GM23338 (cell line): ENCODE measurements around the gene PARP14. TPM values are rescaled to one million over a fixed set of nuclear protein-coding genes. Genes with fewer than 3 reads are reported as not detected.

Experiments used
- ATAC-seq: fragments of 200-7000 bp; cut with Tn5 transposase; 3 replicates; pipeline ENCODE4 v1.9.1; 2020
- DNase-seq: peaks from one replicate; pipeline ENCODE4 v3.0.0-alpha.2; 2015; ENCODE audit warnings: low spot score
- H2AFZ ChIP-seq: fragments of 200-600 bp; sonication (generic); 2 replicates; pipeline ENCODE4 v1.8.0; 2016; ENCODE audit warnings: antibody characterized with exemption, mild to moderate bottlenecking, moderate library complexity
- H3F3A ChIP-seq: fragments of 200-600 bp; sonication (generic); replicated peaks from 2 replicates; pipeline ENCODE4 v1.8.0; 2017; ENCODE audit warnings: antibody characterized with exemption, mixed run types, low read depth
- H3K27ac ChIP-seq: fragments of 200-600 bp; sonication (generic); 2 replicates; pipeline ENCODE4 v1.6.1; 2016; ENCODE audit warnings: low read depth
- H3K27me3 ChIP-seq: fragments of 200-600 bp; sonication (generic); 2 replicates; pipeline ENCODE4 v1.8.0; 2016; ENCODE audit warnings: mild to moderate bottlenecking, mixed run types, moderate library complexity; ENCODE audit not compliant: insufficient read depth
- H3K36me3 ChIP-seq: fragments of 200-600 bp; sonication (generic); 2 replicates; pipeline ENCODE4 v1.8.0; 2016; ENCODE audit warnings: mild to moderate bottlenecking; ENCODE audit not compliant: insufficient read depth
- H3K4me1 ChIP-seq: fragments of 200-600 bp; sonication (generic); 2 replicates; pipeline ENCODE4 v1.8.0; 2016; ENCODE audit warnings: mild to moderate bottlenecking, moderate library complexity; ENCODE audit not compliant: insufficient read depth
- H3K4me2 ChIP-seq: fragments of 200-600 bp; sonication (generic); 2 replicates; pipeline ENCODE4 v1.7.1; 2017; ENCODE audit warnings: mixed run types
- H3K4me3 ChIP-seq: fragments of 200-600 bp; sonication (generic); 2 replicates; pipeline ENCODE4 v1.6.1; 2016; ENCODE audit warnings: mixed run types
- H3K79me2 ChIP-seq: fragments of 200-600 bp; sonication (generic); replicated peaks from 2 replicates; pipeline ENCODE4 v1.8.0; 2017; ENCODE audit warnings: mild to moderate bottlenecking; ENCODE audit not compliant: insufficient read depth
- H3K9me2 ChIP-seq: fragments of 200-600 bp; sonication (generic); 2 replicates; pipeline ENCODE4 v1.8.0; 2017; ENCODE audit not compliant: insufficient read depth
- H4K20me1 ChIP-seq: fragments of 200-600 bp; sonication (generic); replicated peaks from 2 replicates; pipeline ENCODE4 v1.8.0; 2017; ENCODE audit warnings: mild to moderate bottlenecking; ENCODE audit not compliant: insufficient read depth
- H3K27ac Mint-ChIP-seq: 2 replicates; pipeline ENCODE4 v1.8.0; 2020; ENCODE audit warnings: inconsistent platforms, mild to moderate bottlenecking, moderate library complexity, mixed read lengths
- H3K27me3 Mint-ChIP-seq: 3 replicates; pipeline ENCODE4 v1.8.0; 2022; ENCODE audit warnings: low read depth, mild to moderate bottlenecking, moderate library complexity, mixed read lengths, inconsistent platforms; ENCODE audit not compliant: insufficient read depth, poor library complexity
- H3K36me3 Mint-ChIP-seq: 3 replicates; pipeline ENCODE4 v1.8.0; 2021; ENCODE audit warnings: low read depth, mild to moderate bottlenecking, inconsistent platforms, moderate library complexity, mixed read lengths
- H3K4me1 Mint-ChIP-seq: 3 replicates; pipeline ENCODE4 v1.8.0; 2020; ENCODE audit warnings: mild to moderate bottlenecking, inconsistent platforms, mixed read lengths
- H3K4me3 Mint-ChIP-seq: 3 replicates; pipeline ENCODE4 v1.8.0; 2021; ENCODE audit warnings: moderate library complexity, mild to moderate bottlenecking, inconsistent platforms, mixed read lengths
- H3K9me3 Mint-ChIP-seq: 3 replicates; pipeline ENCODE4 v1.8.0; 2020; ENCODE audit warnings: moderate library complexity, mild to moderate bottlenecking, inconsistent platforms, mixed read lengths
- CREB1 ChIP-seq: fragments of 250-450 bp; sonication (Bioruptor Pico); IDR thresholded peaks from 2 replicates; pipeline ENCODE4 v1.5.0; 2020; ENCODE audit warnings: low read depth, mild to moderate bottlenecking, moderate library complexity
- CTCF ChIP-seq, 2 experiments: fragments of 200-600 bp in 1 of 2; sonication (generic) in 1 of 2; conservative IDR thresholded peaks; 2 replicates each; pipeline versions ENCODE4 v1.5.1 to v1.6.1; 2016 to 2017; ENCODE audit warnings: antibody characterized with exemption in 2 of 2, low read depth in 2 of 2, mild to moderate bottlenecking in 2 of 2, moderate library complexity in 1 of 2
- ETS1 ChIP-seq: IDR thresholded peaks from 2 replicates; pipeline ENCODE4 v1.6.1; 2016; ENCODE audit warnings: antibody characterized with exemption
- EZH2 ChIP-seq: fragments of 200-600 bp; sonication (generic); IDR thresholded peaks from one replicate; pipeline ENCODE4 v1.8.0; 2017; ENCODE audit warnings: antibody characterized with exemption, mild to moderate bottlenecking, low read depth; ENCODE audit not compliant: unreplicated experiment
- EZH2phosphoT487 ChIP-seq: fragments of 200-600 bp; sonication (generic); IDR thresholded peaks from one replicate; pipeline ENCODE4 v1.8.1; 2018; ENCODE audit warnings: antibody characterized with exemption; ENCODE audit not compliant: unreplicated experiment
- JUNB ChIP-seq: IDR thresholded peaks from one replicate; pipeline ENCODE4 v1.6.1; 2016; ENCODE audit warnings: antibody characterized with exemption; ENCODE audit not compliant: unreplicated experiment
- NANOG ChIP-seq: IDR thresholded peaks from 2 replicates; pipeline ENCODE4 v1.6.1; 2016; ENCODE audit warnings: antibody characterized with exemption, borderline replicate concordance
- REST ChIP-seq: IDR thresholded peaks from one replicate; pipeline ENCODE4 v1.6.1; 2018; ENCODE audit warnings: antibody characterized with exemption; ENCODE audit not compliant: unreplicated experiment
- STAT1 ChIP-seq: IDR thresholded peaks from one replicate; pipeline ENCODE4 v1.6.1; 2016; ENCODE audit warnings: antibody characterized with exemption; ENCODE audit not compliant: unreplicated experiment
- ZNF114 ChIP-seq: fragments of 250-450 bp; sonication (Bioruptor Pico); IDR thresholded peaks from 2 replicates; pipeline ENCODE4 v1.5.0; 2020; ENCODE audit warnings: mild to moderate bottlenecking, moderate library complexity
- ZNF331 ChIP-seq: fragments of 250-450 bp; sonication (Bioruptor Pico); IDR thresholded peaks from 2 replicates; pipeline ENCODE4 v1.5.0; 2020; ENCODE audit warnings: low read depth, mild to moderate bottlenecking, moderate library complexity
- ZNF462 ChIP-seq: fragments of 250-450 bp; sonication (Bioruptor Pico); IDR thresholded peaks from 2 replicates; pipeline ENCODE4 v1.5.0; 2020; ENCODE audit warnings: mild to moderate bottlenecking, moderate library complexity
- polyA plus RNA-seq: library from polyadenylated mRNA; unstranded; fragments of >200 nt; fragmentation: Nextera tagmentation; extraction: Ambion mirVana; gene quantifications from 2 replicates; pipeline ENCODE4 v1.2.1, GENCODE V29; 2016
- total RNA-seq: library from RNA; depleted of rRNA; stranded (reverse); fragments of >200 nt; shearing (Covaris generic); gene quantifications from 2 replicates; pipeline ENCODE4 v1.2.3, GENCODE V29; 2014

PARP14 gene
- total and polyA plus RNA-seq, 2 experiments from 2014 or later, result 7.8 to 26.0 TPM

- no peaks in the 10 kb centered on the region for H3F3A ChIP-seq
- DNase-seq (no peak), ATAC-seq (no peak)
- H3K36me3 ChIP-seq, result no peaks in the 10 kb centered on the region
- H3K4me3 Mint-ChIP-seq, result no peak overlapping the region
- no peaks in the 10 kb centered on the region for H3K27me3 ChIP-seq
- no peak overlapping the region for H3K27ac Mint-ChIP-seq
- no peaks in the 10 kb centered on the region for H3K36me3 Mint-ChIP-seq
- H3K27me3 Mint-ChIP-seq, result peaks cover 2% of the 10 kb centered on the region
- no peak overlapping the region for H3K4me3 ChIP-seq
- H3K9me3 Mint-ChIP-seq, result no peaks in the 10 kb centered on the region
- H3K4me1 Mint-ChIP-seq, result peaks cover 11% of the 10 kb centered on the region; the same call in 2 of the 3 replicates
- no peaks in the 10 kb centered on the region for H4K20me1 ChIP-seq
- no peak overlapping the region for H3K4me2 ChIP-seq
- H3K79me2 ChIP-seq, result no peaks in the 10 kb centered on the region
- H3K4me1 ChIP-seq, result 0 out of 2 replicates have a peak, but pooled peaks cover 1% of the 10 kb centered on the region
- H2AFZ ChIP-seq, result no peak overlapping the region
- no peak for TF ChIP-seq ZNF331 (CRISPR knock-in tag)
- TF ChIP-seq JUNB, result no peak
- no peak for TF ChIP-seq CREB1
- TF ChIP-seq CTCF (conservative IDR thresholded peaks at IDR 0.05; ENCODE audit: low read depth in 2 of 2), result no peak
- no peak for TF ChIP-seq NANOG
- TF ChIP-seq REST, result no peak
- TF ChIP-seq ZNF114 (CRISPR knock-in tag), result no peak
- TF ChIP-seq STAT1, result no peak
- no peak for TF ChIP-seq ETS1
- TF ChIP-seq ZNF462 (CRISPR knock-in tag), result no peak
- TF ChIP-seq EZH2, result no peak
- no peak for TF ChIP-seq EZH2phosphoT487
- H3K9me2 ChIP-seq, result no peaks in the 10 kb centered on the region
- no peak overlapping the region for H3K27ac ChIP-seq
Observed at GRCh38 chr3:122772827-122773226, 92.2 kb downstream of the PARP14 start.
